Ascending aorta (tissue), 2 donors: ENCODE data around the gene CRTC1. TPM values are rescaled to one million over a fixed set of nuclear protein-coding genes. Genes with fewer than 3 reads are reported as not detected.

Experiments
- DNase-seq, 2 donors: peaks; one replicate each; pipeline ENCODE4 v3.0.0-alpha.2; 2019; ENCODE audit warnings: low spot score in 2 of 2
- H3K27ac ChIP-seq, 2 donors: fragments of 200-600 bp; sonication (generic); one replicate each; pipeline ENCODE4 v1.5.1; 2016 to 2017; ENCODE audit warnings: mild to moderate bottlenecking in 1 of 2
- H3K27me3 ChIP-seq: fragments of 200-600 bp; sonication (generic); one replicate; pipeline ENCODE4 v1.5.1; 2017
- H3K36me3 ChIP-seq, 2 donors: fragments of 200-600 bp; sonication (generic); one replicate each; pipeline ENCODE4 v1.5.1; 2016
- H3K4me1 ChIP-seq, 2 donors: fragments of 200-600 bp; sonication (generic); one replicate each; pipeline ENCODE4 v1.5.1; 2016 to 2017; ENCODE audit warnings: mild to moderate bottlenecking in 1 of 2
- H3K4me3 ChIP-seq, 2 donors: fragments of 200-600 bp; sonication (generic); one replicate each; pipeline ENCODE4 v1.5.1; 2016 to 2017; ENCODE audit warnings: mild to moderate bottlenecking in 1 of 2
- H3K9me3 ChIP-seq, 2 donors: fragments of 200-600 bp; sonication (generic); one replicate each; pipeline ENCODE4 v1.5.1; 2016
- CTCF ChIP-seq, 3 experiments: fragments of 200-600 bp in 2 of 3; fragments of 450-650 bp in 1 of 3; sonication (generic) in 2 of 3; IDR thresholded peaks; one replicate each; pipeline ENCODE4 v1.5.1; 2016 to 2019; ENCODE audit warnings: antibody characterized with exemption in 3 of 3, mild to moderate bottlenecking in 1 of 3, moderate library complexity in 1 of 3
- intact Hi-C: fragments of 100-400 bp; cut with DNase I; formaldehyde crosslinking; loops from one replicate; pipeline ENCODE4 v1.15.1; 2023
- total RNA-seq: library from RNA; depleted of rRNA; stranded (reverse); fragments of >200 nt; gene quantifications from one replicate; pipeline ENCODE4 v1.1.0, GENCODE V29; 2016

The CRTC1 gene
- total RNA-seq, 1 donor from 2014 or later, result 10.0 TPM

GRCh38 chr19:18759304-18759994, 76.0 kb downstream of the CRTC1 start:
- TF ChIP-seq CTCF (IDR thresholded peaks at IDR 0.05), result no peak
- Histone ChIP-seq H3K4me1 (peaks cover 0 to 9% of the 10 kb centered on the region in 2 donors), H3K27ac (no peak overlapping the region), H3K36me3 (peaks cover 0 to 7% of the 10 kb centered on the region in 2 donors), H3K4me3 (no peak overlapping the region), H3K27me3 (no peaks in the 10 kb centered on the region), H3K9me3 (no peaks in the 10 kb centered on the region)
- DNase-seq, result no peak
- intact Hi-C loops, result no loop called here

- no peaks in the 10 kb centered on the region for H3K27me3 ChIP-seq
These were observed 76.5 kb downstream of the CRTC1 start for GRCh38 chr19:18759995-18760426.

GRCh38 chr19:18760440-18761383, 77.2 kb downstream of the CRTC1 start:
- Histone ChIP-seq H3K9me3 (no peaks in the 10 kb centered on the region), H3K36me3 (peaks cover 0 to 7% of the 10 kb centered on the region in 2 donors), H3K4me1 (peaks cover 0 to 9% of the 10 kb centered on the region in 2 donors), H3K27ac (no peak overlapping the region), H3K27me3 (no peaks in the 10 kb centered on the region), H3K4me3 (no peak overlapping the region)
- intact Hi-C loops, result no loop called here
- no peak for TF ChIP-seq CTCF (IDR thresholded peaks at IDR 0.05)
- no peak for DNase-seq

More at GRCh38 chr19:18759995-18760426, 76.5 kb downstream of the CRTC1 start:
- intact Hi-C loops, result no loop called here
- Histone ChIP-seq H3K4me3 (no peak overlapping the region), H3K4me1 (peaks cover 0 to 9% of the 10 kb centered on the region in 2 donors), H3K9me3 (no peaks in the 10 kb centered on the region), H3K27ac (no peak overlapping the region), H3K36me3 (peaks cover 0 to 7% of the 10 kb centered on the region in 2 donors)
- TF ChIP-seq CTCF (IDR thresholded peaks at IDR 0.05), result no peak
- DNase-seq, result no peak

- H3K4me3 ChIP-seq, result no peak overlapping the region
- intact Hi-C loops, result no loop called here
These were observed 78.1 kb downstream of the CRTC1 start for GRCh38 chr19:18761531-18762110.

More at GRCh38 chr19:18761531-18762110, 78.1 kb downstream of the CRTC1 start:
- peaks cover 0 to 9% of the 10 kb centered on the region in 2 donors for H3K4me1 ChIP-seq
- H3K27me3 ChIP-seq, result no peaks in the 10 kb centered on the region
- no peak overlapping the region for H3K27ac ChIP-seq
- H3K36me3 ChIP-seq, result peaks cover 0 to 8% of the 10 kb centered on the region in 2 donors
- TF ChIP-seq CTCF (IDR thresholded peaks at IDR 0.05), result no peak
- no peak for DNase-seq
- no peaks in the 10 kb centered on the region for H3K9me3 ChIP-seq
